Mesenchymal stem cell (in vitro differentiated cells and primary cell): ENCODE data around the gene KRT4.
A peak's percentile ranks its signal among the peaks of the same experiment; 100 is the strongest.

Experiments used
- DNase-seq: peaks from one replicate; pipeline ENCODE4 v3.0.0-alpha.2; 2013
- H2AFZ ChIP-seq: one replicate; pipeline ENCODE4 v1.6.1; 2013; ENCODE audit warnings: low read depth, mild to moderate bottlenecking, control low read depth, inconsistent platforms, low read length, moderate library complexity
- H2AK5ac ChIP-seq: 2 replicates; pipeline ENCODE4 v1.6.1; 2013; ENCODE audit warnings: low read length, moderate library complexity, mild to moderate bottlenecking, inconsistent platforms; ENCODE audit not compliant: severe bottlenecking
- H2BK120ac ChIP-seq: one replicate; pipeline ENCODE4 v1.6.1; 2013; ENCODE audit warnings: low read depth, mild to moderate bottlenecking, inconsistent platforms, low read length, moderate library complexity
- H2BK12ac ChIP-seq, 2 experiments: one replicate each; pipeline ENCODE4 v1.6.1; 2013; ENCODE audit warnings: inconsistent platforms in 2 of 2, low read length in 2 of 2, mild to moderate bottlenecking in 2 of 2, moderate library complexity in 2 of 2, control low read depth in 1 of 2
- H2BK15ac ChIP-seq: one replicate; pipeline ENCODE4 v1.6.1; 2013; ENCODE audit warnings: mild to moderate bottlenecking, low read depth, inconsistent platforms; ENCODE audit not compliant: poor library complexity, severe bottlenecking
- H2BK5ac ChIP-seq: 2 replicates; pipeline ENCODE4 v1.6.1; 2013; ENCODE audit warnings: low read depth, mild to moderate bottlenecking, low read length, control low read depth, inconsistent platforms; ENCODE audit not compliant: poor library complexity, severe bottlenecking
- H3K14ac ChIP-seq, 2 experiments: one replicate each; pipeline ENCODE4 v1.6.1; 2013; ENCODE audit warnings: inconsistent platforms in 2 of 2, low read length in 2 of 2, control low read depth in 1 of 2, mild to moderate bottlenecking in 1 of 2, moderate library complexity in 1 of 2
- H3K18ac ChIP-seq, 2 experiments: one replicate each; pipeline ENCODE4 v1.6.1; 2013; ENCODE audit warnings: inconsistent platforms in 2 of 2, low read length in 2 of 2, control low read depth in 1 of 2, low read depth in 1 of 2, mild to moderate bottlenecking in 1 of 2
- H3K23ac ChIP-seq, 2 experiments: one replicate each; pipeline ENCODE4 v1.6.1; 2013; ENCODE audit warnings: inconsistent platforms in 2 of 2, low read length in 2 of 2, mild to moderate bottlenecking in 2 of 2, moderate library complexity in 2 of 2, control low read depth in 1 of 2
- H3K27ac ChIP-seq: 2 replicates; pipeline ENCODE4 v1.5.1; 2013; ENCODE audit warnings: mild to moderate bottlenecking, moderate library complexity, low read length, control low read depth, inconsistent platforms; ENCODE audit not compliant: poor library complexity, severe bottlenecking
- H3K27me3 ChIP-seq, 2 experiments: 2 replicates each; pipeline versions ENCODE4 v1.6.1 to v1.7.0; 2013; ENCODE audit warnings: low read length in 2 of 2, mild to moderate bottlenecking in 2 of 2, moderate library complexity in 2 of 2, control low read depth in 1 of 2, inconsistent platforms in 1 of 2; ENCODE audit not compliant: control insufficient read depth in 1 of 2, insufficient read depth in 1 of 2
- H3K36me3 ChIP-seq, 2 experiments: 2 replicates each; pipeline versions ENCODE4 v1.6.1 to v1.7.0; 2013; ENCODE audit warnings: low read length in 2 of 2, control low read depth in 1 of 2, inconsistent platforms in 1 of 2, low read depth in 1 of 2, mild to moderate bottlenecking in 1 of 2; ENCODE audit not compliant: insufficient read depth in 2 of 2, control insufficient read depth in 1 of 2
- H3K4ac ChIP-seq, 2 experiments: one replicate each; pipeline ENCODE4 v1.6.1; 2013; ENCODE audit warnings: inconsistent platforms in 2 of 2, low read length in 2 of 2, mild to moderate bottlenecking in 2 of 2, moderate library complexity in 2 of 2, control low read depth in 1 of 2, low read depth in 1 of 2
- H3K4me1 ChIP-seq: 2 replicates; pipeline ENCODE4 v1.6.1; 2013; ENCODE audit warnings: low read depth, low read length, control low read depth; ENCODE audit not compliant: control insufficient read depth, insufficient read depth
- H3K4me2 ChIP-seq: 2 replicates; pipeline ENCODE4 v1.6.1; 2013; ENCODE audit warnings: low read length, mild to moderate bottlenecking, inconsistent platforms; ENCODE audit not compliant: poor library complexity, severe bottlenecking
- H3K4me3 ChIP-seq, 2 experiments: 2 replicates each; pipeline versions ENCODE4 v1.5.1 to v1.7.0; 2013; ENCODE audit warnings: low read length in 2 of 2, mild to moderate bottlenecking in 2 of 2, control low read depth in 1 of 2, low read depth in 1 of 2; ENCODE audit not compliant: insufficient read depth in 1 of 2
- H3K79me1 ChIP-seq: replicated peaks from 2 replicates; pipeline ENCODE4 v1.6.1; 2013; ENCODE audit warnings: mild to moderate bottlenecking, control low read depth, low read length, inconsistent platforms; ENCODE audit not compliant: poor library complexity, severe bottlenecking
- H3K9ac ChIP-seq: 2 replicates; pipeline ENCODE4 v1.7.0; 2013; ENCODE audit warnings: mild to moderate bottlenecking, low read length, moderate library complexity
- H3K9me3 ChIP-seq: 2 replicates; pipeline ENCODE4 v1.7.0; 2013; ENCODE audit warnings: mild to moderate bottlenecking, low read length; ENCODE audit not compliant: control insufficient read depth
- H4K8ac ChIP-seq: one replicate; pipeline ENCODE4 v1.6.1; 2013; ENCODE audit warnings: inconsistent platforms, mild to moderate bottlenecking, low read length, moderate library complexity
- H4K91ac ChIP-seq: one replicate; pipeline ENCODE4 v1.6.1; 2013; ENCODE audit warnings: mild to moderate bottlenecking, low read length, inconsistent platforms
- WGBS: methylation state at CpG from one replicate; pipeline ENCODE4 v1.1.7; 2013; ENCODE audit warnings: mixed read lengths; 5-methylcytosine and 5-hydroxymethylcytosine counted together

KRT4 gene

DNA sequence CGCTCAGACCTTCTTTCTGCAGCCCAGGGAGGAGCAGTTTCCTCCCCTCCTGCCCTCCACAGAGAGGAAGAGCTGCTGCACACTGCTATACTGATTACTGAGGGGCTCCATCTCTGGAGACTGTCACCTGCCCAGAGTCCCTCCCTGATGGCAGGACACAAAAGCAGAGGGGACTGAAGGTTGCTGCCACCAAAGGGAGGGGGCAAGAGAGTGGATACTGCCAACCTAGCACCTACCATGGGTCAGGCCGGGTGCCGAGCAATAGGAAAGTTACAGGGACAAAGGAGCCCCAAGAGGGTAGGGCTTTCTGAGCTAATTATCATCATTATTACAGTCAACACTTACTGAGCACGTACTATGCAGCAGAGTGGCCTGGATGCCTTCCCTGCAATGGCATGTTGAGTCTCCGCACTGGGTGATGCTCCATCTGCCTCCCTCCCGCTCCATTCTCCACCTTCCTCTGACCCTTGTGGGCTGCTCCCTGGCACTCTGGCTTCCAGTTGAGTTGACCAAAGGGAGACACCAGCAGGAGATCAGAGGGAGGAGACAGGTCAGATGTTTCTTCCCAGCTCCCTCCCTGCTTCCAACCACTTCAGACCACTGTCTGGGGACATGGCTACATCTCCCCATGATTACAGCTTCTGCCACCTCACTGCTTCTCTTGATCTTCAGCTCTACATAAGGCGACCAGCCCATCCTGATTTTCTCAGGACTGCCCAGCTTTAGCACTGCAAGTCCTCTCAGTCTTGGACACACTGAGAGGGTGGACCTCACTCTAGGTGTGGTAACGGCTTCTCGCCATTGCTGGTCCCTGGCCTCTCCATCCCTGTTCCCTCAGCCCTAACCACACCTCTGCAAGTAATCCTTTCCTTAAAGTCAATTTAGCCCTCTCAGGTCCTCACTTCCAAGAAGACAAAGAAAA, 22.8 kb upstream of the KRT4 start:
- Histone ChIP-seq H3K14ac (peak overlapping the region in 1 of 2 experiments; percentile 36), H2AK5ac (no peak overlapping the region), H3K36me3 (peaks cover 0 to 2% of the 10 kb centered on the region in 2 experiments), H3K9me3 (no peaks in the 10 kb centered on the region), H3K27ac (no peak overlapping the region), H3K4ac (no peak overlapping the region), H2BK15ac (no peak overlapping the region), H3K4me1 (peaks cover 28% of the 10 kb centered on the region), H4K8ac (no peak overlapping the region), H3K4me3 (no peak overlapping the region), H3K23ac (no peak overlapping the region), H3K79me1 (no peaks in the 10 kb centered on the region), H2BK5ac (no peak overlapping the region), H2AFZ (no peak overlapping the region), H3K27me3 (peaks cover under 1 to 38% of the 10 kb centered on the region in 2 experiments), H3K9ac (no peak overlapping the region), H3K18ac (no peak overlapping the region), H2BK120ac (no peak overlapping the region), H3K4me2 (no peak overlapping the region), H2BK12ac (peak overlapping the region in 1 of 2 experiments; percentile 64), H4K91ac (peak overlapping the region; percentile 71)
- no peak for DNase-seq
- WGBS = 89% methylated on average over 9 of the region's 9 CpGs

DNA sequence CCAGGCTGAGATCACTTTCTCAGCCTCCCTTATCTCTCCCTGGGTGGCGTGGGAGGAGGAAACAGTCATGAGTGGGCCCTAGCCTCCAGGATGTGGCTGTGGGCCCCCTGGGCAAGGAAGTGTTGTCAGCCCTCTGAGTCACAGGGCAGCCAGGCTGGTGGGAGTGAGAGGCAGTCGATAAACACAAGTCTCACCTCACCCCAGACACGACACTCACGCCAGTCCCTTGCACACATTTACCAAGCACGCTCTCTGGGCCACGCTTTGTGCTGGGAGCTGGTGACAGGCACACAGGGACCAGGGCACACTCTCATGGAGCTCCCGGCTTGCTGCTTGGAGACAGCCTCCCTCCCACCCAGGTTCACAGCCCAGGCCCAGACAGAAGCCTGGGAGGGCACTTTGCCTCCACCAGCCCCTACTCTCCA, 22.1 kb upstream of the KRT4 start:
- 51% methylated on average over 6 of the region's 7 CpGs for WGBS
- H2BK5ac ChIP-seq = no peak overlapping the region
- H2BK12ac ChIP-seq = peak overlapping the region in 1 of 2 experiments; percentile 30
- H3K79me1 ChIP-seq = no peaks in the 10 kb centered on the region
- no peaks in the 10 kb centered on the region for H3K9me3 ChIP-seq
- H3K27ac ChIP-seq = no peak overlapping the region
- no peak overlapping the region for H3K9ac ChIP-seq
- H2BK15ac ChIP-seq = peak overlapping the region; percentile 55
- no peak overlapping the region for H2AFZ ChIP-seq
- peak overlapping the region in 1 of 2 experiments; percentile 76 for H3K4ac ChIP-seq
- H3K14ac ChIP-seq = no peak overlapping the region
- H3K27me3 ChIP-seq = peaks cover 0 to 39% of the 10 kb centered on the region in 2 experiments
- peak; percentile 76 for DNase-seq
- peaks cover 0 to 2% of the 10 kb centered on the region in 2 experiments for H3K36me3 ChIP-seq
- peak overlapping the region; percentile 71 for H4K91ac ChIP-seq
- H3K4me2 ChIP-seq = no peak overlapping the region
- peaks cover 28% of the 10 kb centered on the region for H3K4me1 ChIP-seq
- peak overlapping the region; percentile 19 for H4K8ac ChIP-seq
- H2AK5ac ChIP-seq = no peak overlapping the region
- no peak overlapping the region for H2BK120ac ChIP-seq
- no peak overlapping the region for H3K18ac ChIP-seq
- H3K4me3 ChIP-seq = no peak overlapping the region
- H3K23ac ChIP-seq = no peak overlapping the region

DNA sequence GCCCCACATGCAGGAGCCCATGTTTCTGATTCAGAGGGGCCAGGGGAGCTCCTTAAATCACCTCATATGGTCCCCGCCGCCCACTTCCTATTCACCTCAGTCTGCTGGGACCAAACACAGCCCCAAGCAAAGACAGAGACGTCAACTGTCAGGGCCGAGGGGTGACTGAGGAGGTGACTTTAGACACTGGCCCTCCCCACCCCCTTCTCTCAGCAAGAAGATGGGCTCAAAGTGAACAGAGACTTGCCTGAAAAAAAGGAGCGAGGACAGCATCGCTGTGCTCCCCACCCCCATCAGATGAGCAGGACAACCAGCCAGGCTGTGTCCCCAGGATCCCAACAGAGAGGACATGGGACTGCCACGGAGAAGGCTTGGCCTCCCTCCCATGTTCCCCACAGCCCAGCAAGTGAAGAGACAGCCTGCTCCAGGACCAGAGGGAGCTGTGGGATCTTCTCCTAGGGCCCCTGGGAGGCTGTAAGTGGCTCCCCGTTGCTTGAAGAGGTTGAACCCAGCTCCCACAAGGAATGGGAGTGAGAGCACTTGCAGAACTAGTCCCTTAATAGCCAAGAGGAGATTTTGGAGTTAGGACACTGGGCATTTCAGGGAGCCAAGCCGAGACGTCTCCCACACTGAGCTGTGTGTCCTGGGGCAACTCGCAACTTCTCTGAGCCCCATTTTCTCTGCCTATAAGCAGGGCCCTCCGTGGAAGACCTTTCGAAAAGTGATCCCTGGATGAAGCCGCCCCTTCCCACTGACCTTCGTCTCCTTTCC, 21.5 kb upstream of the KRT4 start:
- Histone ChIP-seq H3K14ac (no peak overlapping the region), H2AK5ac (no peak overlapping the region), H3K4me1 (peaks cover 28% of the 10 kb centered on the region), H2BK12ac (peak overlapping the region in 1 of 2 experiments; percentile 30), H3K23ac (no peak overlapping the region), H3K4ac (peak overlapping the region in 1 of 2 experiments; percentile 76), H3K27me3 (peaks cover 0 to 35% of the 10 kb centered on the region in 2 experiments), H2BK15ac (no peak overlapping the region), H3K36me3 (peaks cover 0 to 2% of the 10 kb centered on the region in 2 experiments), H2AFZ (no peak overlapping the region), H4K8ac (peak overlapping the region; percentile 33), H3K9ac (no peak overlapping the region), H3K27ac (no peak overlapping the region), H2BK5ac (no peak overlapping the region), H4K91ac (peak overlapping the region; percentile 2), H3K79me1 (no peaks in the 10 kb centered on the region), H3K4me3 (no peak overlapping the region), H3K4me2 (no peak overlapping the region), H3K9me3 (no peaks in the 10 kb centered on the region), H3K18ac (no peak overlapping the region), H2BK120ac (no peak overlapping the region)
- no peak for DNase-seq
- WGBS = 87% methylated on average over 11 of the region's 15 CpGs

DNA sequence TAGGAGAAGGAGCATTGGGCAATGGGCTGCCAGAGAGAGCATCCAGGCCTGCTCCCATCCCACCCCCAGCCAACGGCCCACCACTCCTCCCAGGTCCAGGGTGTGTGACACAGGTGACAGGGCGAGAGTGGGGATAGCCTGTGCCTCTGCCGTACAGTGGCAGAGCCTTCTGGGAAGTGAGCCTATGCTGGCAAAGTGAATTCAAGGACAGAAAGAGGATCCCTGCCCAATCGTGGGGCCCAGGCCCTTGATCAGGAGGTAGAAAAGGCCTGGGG, 20.7 kb upstream of the KRT4 start:
- Histone ChIP-seq H2BK12ac (peak overlapping the region in 1 of 2 experiments; percentile 18), H2BK5ac (no peak overlapping the region), H3K4ac (no peak overlapping the region), H3K9me3 (no peaks in the 10 kb centered on the region), H3K36me3 (peaks cover 0 to 2% of the 10 kb centered on the region in 2 experiments), H3K23ac (no peak overlapping the region), H4K8ac (no peak overlapping the region), H2BK120ac (no peak overlapping the region), H3K79me1 (no peaks in the 10 kb centered on the region), H4K91ac (no peak overlapping the region), H3K9ac (no peak overlapping the region), H3K27me3 (peaks cover 0 to 29% of the 10 kb centered on the region in 2 experiments), H3K4me3 (no peak overlapping the region), H3K14ac (no peak overlapping the region), H3K27ac (no peak overlapping the region), H3K4me1 (peaks cover 28% of the 10 kb centered on the region), H2AK5ac (no peak overlapping the region), H3K4me2 (no peak overlapping the region), H2AFZ (no peak overlapping the region), H3K18ac (no peak overlapping the region), H2BK15ac (no peak overlapping the region)
- 90% methylated on average over 3 of the region's 4 CpGs for WGBS
- no peak for DNase-seq
